Occipital lobe (tissue), 3 donors: ENCODE results near the gene TMEM17. TPM values are rescaled to one million over a fixed set of nuclear protein-coding genes. Genes with fewer than 3 reads are reported as not detected.
A peak's percentile ranks its signal among the peaks of the same experiment; 100 is the strongest.

Experiments used
- DNase-seq: peaks from one replicate; lab custom pipeline; 2025; lab: John Stamatoyannopoulos, UW
- small RNA-seq: library from RNA; depleted of rRNA; stranded (forward); fragments of <200 nt; gene quantifications from one replicate; pipeline ENCODE3, GENCODE V24; 2014
- total RNA-seq: library from RNA; depleted of rRNA; stranded (reverse); fragments of >200 nt; gene quantifications from one replicate; pipeline ENCODE4 v1.2.3, GENCODE V29; 2014

Gene TMEM17
- total RNA-seq, 1 donor from 2014 or later, result 6.4 TPM

GRCh38 chr2:62456721-62457539 is 49.1 kb downstream of the TMEM17 start:
- peak; percentile 49 for DNase-seq

DNA sequence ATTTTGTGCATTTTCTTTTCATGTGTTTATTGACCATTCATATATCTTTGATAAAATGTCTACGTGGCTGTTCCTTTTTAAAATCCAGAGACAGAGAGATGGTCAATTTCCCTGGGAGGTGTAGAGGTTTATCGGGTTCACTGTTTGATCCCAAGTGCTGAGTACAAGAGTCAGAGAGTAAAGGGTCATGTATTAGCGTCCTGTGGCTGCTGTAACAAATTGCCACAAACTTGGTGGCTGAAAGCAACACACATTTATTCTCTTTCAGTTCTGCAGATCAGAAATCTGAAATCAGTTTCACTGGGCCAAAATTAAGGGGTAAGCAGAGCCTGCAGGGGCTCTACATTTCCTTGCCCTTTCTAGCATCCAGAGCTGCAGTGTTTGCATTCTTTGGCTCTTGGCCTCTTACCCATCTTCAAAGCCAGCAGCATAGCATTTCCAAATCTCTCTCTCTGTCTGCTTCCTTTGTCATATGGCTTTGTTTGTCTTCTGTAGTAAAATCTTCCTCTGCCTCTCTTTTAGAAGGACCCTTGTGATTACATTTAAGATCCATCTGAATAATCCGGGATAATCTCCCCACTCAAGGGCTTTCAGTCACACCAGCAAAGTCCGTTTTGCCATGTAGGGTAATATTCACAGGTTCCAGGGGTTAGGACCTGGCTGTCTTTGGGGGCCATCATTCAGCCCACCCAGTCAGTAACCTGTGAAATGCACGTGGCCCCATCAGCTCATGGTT is 49.9 kb downstream of the TMEM17 start:
- no peak for DNase-seq

DNA sequence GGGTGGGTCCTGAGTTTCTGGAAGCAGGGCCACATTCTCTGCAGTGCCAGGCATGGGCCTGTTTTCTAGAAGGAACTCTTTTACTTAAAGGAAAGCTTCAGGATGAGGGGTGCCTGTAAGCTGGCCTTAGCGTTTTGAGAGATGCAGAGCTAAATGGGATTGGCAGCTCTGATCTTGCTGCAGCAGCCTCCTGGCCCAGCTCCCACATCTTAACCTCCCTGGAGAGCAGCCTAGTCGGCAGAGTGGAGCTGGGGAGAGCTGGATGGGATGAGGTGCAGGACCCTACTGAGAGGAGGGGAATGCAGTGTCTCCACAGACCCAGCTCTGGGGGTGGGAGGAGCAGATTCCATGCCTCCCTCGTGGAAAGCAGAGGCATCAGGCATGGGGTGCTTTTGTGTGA is 52.0 kb downstream of the TMEM17 start:
- DNase-seq, result no peak

- DNase-seq, result no peak
These were observed 53.1 kb downstream of the TMEM17 start for GRCh38 chr2:62452701-62453454.

DNA sequence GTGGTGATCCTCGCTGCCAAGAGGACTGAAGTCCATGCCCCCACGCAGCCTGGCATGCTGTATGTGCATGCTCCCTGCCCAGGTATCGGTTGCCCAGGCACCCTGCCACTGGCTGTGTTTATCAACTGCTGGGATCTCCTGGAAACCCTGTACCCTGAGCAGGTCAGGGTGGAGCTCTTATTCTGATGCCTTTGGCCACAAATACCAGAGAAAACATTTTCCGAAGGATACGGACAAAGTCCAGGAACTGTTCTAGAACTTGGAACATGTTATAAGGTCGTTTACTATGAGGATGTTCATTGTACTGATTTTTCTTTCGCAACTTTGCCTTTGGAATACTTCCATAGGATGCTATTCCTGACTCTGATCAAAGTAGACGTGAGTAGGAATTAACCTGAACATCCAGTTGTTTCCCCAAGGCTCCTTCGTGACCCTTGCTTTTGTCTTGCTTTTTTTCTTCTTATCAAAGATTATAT is 55.2 kb downstream of the TMEM17 start:
- DNase-seq, result no peak

Small RNAs within 50 kb of the gene (small RNA-seq; reads per million reads assigned to genes)
- gene AC107083.1, result not detected
- gene RN7SL18P, result not detected

Other genes starting within 250 kb of the TMEM17 start
- gene EHBP1, start 199.5 kb upstream of the TMEM17 start, total RNA-seq, result 114 TPM